AG08395 (cell line): ENCODE measurements around the gene MRPL37.
A peak's percentile ranks its signal among the peaks of the same experiment; 100 is the strongest.

ENCODE experiments used
- DNase-seq: peaks from one replicate; pipeline ENCODE4 v3.0.0; 2012; ENCODE audit warnings: mixed read lengths, low spot score

Gene MRPL37

DNA sequence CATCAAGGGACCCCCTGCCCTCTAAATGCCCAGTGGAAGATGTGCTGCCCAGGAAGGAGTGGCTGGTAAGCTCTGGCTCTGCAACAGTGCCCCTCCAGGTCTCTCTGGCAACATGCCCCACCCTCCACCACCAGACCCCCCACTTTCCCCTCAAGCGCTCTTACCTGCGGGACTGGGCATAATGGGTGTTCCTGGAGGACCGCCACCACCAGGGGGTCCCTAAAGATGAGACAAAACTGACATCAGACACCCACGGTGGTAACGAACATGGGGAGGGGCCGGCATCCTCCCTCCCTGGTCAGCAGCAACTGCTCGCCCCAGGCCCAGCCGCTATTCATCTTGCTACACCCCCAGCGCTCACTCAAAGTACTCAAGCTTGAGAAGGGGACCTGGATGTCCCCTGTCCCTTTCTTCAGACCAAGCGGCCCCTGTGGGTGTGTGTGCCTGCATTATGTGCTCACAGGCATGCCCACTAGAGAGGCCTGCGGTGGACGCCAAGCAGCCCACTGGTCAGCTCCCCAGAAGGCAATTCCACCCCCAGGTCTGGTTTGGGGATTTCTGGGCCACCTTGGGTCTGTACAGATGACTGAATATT is 40.9 kb downstream of the MRPL37 start:
- no peak for DNase-seq

DNA sequence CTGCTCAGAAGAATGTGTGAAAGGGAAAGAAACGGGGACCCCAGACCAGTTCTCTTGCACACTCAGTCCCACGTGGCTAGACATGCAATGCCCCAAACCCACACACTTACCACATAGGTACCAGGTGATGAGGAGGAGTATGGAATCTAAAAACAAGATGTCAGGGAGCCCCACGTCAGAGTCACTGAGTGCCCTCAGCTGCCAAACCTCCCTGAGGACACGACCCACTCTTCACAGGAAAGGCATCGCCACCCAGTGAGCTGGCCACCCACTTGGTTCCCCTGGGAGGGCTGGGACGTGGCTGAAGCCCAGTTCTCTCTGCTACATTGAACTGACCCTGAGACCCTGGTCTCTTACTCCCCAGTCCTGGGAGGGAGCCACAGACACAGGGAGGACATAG is 41.4 kb downstream of the MRPL37 start:
- no peak for DNase-seq

DNA sequence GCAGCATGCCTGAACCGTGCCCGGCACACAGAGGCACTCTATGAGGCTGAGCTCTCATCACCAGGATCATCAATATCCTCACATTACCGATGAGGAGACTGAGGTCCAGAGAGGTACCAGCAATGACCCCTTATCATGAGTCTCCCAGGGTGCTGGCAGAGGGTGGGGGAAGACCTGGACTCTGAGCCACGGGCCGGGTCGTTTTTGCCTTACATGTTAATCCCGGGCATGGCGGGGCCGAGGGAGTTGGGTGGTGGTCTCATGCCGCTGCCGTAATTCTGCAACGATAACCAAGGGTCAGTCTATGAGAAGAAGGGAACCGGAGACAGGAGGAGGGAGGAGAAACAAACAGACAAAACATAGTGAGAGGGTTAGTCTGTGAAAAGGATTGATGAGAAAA is 43.1 kb downstream of the MRPL37 start:
- no peak for DNase-seq

DNA sequence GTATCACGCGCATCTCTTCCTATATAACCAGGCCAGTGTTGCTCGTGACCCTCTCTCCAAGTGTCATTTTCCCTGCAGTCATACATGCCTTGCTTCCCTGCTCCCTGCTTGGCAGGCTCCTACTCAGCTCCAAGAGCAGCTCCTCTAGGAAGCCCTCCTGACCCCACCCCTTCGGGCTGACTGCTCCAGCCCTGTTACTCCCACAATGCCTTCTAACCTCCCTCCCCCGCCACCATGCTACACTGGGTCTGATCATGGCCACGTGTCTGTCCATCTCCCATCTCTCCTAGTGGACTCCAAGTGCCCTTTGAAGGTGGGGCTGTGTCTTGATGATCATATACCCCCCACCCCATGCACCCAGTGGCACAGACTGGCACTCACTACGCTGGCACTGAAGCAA is 44.7 kb downstream of the MRPL37 start:
- DNase-seq: no peak

DNA sequence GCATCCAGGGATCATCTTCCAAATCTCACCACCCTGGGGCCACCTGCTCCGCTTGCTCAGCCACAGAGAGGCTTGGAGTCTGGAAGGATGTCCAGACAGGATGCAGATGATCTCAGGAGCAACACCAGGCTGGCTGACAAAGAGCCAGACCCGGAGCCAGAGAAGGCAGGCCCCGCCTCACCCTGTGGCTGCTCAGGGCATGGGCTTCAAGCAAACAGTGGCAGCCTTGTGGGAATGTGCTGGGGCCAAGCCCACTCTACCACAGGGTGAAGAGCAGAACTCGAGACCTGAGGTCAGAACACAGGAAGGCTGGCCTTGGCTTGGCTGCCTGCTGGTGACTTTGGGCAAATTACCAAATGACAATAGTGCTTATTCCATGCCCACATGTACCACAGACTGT is 45.5 kb downstream of the MRPL37 start:
- DNase-seq: peak; percentile 15

DNA sequence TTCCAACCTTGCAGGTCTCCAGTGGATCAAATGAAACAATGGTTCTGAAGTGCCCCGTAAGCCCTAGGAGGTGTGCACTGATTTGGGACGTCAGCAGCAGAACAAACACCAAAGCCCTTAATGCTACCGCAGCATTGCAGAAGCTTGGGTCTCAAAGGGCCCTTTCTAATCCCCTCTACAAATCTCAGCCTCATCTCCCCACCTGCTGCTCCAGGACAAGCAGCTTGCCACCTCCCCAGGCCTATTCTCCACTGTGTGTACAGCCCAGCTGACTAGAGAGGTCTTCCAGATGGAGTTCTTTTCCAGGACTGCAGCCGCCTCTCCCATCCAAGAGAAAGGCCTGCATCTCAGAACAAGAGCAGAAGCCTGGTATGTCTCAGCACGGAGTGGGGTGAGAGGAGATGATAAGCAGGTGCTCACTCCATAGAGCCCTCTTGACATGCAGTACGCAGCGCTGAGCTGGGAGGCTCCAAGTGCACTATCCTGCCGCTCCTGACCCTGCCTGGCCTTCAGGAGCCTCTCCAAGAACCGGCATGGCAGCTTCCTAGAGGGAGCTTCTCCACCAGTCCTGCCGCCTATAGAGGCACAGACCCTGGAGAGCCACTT is 46.3 kb downstream of the MRPL37 start:
- no peak for DNase-seq

DNA sequence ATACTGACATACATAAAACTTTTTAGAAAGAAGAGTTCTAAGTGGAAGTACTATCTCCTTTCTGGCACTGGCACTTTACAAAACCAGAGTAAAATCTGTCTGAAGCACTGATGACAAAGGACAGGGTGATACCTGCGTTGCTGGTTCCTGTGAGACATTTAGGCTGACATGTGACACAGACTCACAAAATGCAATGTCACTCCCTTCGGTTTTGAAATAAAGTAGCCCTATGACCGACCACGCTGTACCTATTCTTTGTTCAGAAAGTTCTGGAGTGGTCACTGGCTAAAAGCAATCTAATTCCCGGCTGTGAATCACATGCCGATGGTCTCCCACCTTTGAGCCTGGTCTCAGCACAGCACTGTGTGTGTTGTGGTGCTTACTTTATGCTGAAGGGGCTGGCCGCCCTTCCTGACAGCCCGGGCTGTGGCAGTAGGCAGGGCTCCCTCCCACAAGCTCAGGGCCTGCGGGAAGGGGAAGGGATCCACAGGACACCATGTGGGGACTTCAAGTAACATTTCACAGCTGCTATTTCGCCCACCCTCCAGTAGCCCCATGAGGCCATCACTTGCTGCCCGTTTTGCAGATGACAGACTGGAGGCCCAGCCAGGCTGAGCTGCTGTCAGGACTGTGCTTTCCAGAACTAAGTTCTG is 48.0 kb downstream of the MRPL37 start:
- no peak for DNase-seq

DNA sequence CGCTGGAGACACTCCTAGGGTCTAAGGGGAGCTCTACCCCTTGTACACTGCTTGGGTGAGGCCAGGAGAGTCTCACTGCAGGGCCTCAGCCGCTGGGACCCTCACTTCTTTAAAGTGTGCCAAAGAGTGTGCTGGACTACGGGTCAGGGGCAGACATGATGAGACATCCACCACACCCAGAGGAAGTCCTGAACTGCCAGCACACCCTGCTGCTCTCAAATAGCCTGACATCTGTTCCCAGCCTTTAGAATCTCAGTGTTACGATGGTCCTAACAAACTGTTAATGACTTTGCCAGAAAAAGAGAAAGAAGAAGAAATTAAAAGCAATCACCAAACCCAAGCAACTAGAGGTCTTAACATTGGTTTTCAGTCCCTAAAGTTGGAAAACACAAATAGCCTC is 49.0 kb downstream of the MRPL37 start:
- DNase-seq: peak; percentile 32

DNA sequence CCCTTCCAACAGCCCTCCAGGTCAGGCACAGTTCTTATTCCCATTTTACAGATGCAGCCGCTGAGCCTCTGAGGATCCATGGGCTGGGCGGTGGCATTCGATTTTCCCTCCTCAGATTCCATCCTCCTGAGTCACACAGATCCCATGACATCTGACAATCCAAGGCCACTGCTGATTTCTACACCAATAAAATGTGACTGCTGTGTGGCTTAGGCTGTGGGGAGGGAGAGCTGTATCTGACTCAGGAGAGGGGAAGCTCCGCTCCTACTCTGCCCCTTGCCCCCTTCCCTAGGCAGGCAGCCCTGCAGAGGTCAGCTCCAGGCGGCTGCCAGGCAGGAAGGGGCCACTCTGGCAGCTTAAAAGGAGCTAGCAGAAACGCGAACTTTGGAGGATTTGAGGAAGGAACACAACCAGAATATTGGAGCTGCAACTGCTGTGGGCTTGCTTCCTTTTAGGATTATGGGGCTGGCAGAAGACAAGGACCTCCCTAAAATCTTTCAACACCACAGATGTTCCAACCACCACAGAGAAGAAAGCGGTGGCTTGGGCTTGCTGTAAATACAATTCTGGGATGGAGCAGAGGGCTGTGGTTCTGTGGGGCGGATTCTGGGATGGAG is 50.0 kb downstream of the MRPL37 start:
- peak; percentile 91 for DNase-seq

DNA sequence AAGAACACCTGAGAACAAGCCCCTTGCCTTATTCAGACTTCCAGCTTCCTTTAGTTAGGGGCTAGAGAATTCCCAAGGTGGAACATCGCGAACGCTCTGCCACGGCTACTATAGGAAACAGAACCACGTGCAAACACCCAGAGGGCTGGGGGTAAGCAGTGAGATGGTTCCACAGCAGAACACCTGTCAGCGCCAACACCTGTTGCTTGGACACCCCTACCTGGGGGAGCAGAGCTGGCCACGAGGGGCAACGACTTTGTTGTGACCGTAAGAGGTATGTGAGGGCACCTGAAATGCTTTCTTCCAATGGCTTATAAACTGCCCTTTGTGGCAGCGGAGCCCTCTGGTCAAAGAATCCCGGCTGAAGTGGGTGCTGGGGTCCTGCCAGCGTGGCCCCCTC is 50.7 kb downstream of the MRPL37 start:
- no peak for DNase-seq

DNA sequence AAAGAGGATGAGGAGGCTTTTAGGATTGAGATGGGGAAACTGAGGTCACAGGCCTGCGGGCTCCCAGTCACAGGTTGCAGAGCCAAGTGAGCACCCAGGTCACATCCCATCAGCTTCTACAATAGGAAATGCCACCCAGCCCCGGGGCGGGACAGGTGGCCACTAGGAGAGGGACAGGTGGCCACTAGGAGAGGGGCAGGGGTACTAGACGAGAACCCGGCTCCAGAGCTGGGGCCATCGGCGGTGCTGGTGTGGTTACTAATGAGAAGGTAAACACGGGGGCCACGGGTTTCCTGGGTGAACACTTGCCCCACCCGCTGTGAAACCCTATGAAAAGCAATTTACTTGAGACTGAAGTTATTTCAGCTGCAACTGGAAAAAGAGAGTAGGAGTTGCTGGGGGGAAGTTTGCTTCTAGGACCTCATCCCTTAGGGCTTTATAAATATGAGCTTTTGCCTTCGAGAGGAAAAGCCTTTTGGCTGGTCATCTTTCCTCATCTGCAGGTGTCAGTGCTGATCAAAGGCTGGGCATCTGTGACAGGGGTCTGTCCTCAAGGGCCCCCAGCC is 52.5 kb downstream of the MRPL37 start:
- no peak for DNase-seq

DNA sequence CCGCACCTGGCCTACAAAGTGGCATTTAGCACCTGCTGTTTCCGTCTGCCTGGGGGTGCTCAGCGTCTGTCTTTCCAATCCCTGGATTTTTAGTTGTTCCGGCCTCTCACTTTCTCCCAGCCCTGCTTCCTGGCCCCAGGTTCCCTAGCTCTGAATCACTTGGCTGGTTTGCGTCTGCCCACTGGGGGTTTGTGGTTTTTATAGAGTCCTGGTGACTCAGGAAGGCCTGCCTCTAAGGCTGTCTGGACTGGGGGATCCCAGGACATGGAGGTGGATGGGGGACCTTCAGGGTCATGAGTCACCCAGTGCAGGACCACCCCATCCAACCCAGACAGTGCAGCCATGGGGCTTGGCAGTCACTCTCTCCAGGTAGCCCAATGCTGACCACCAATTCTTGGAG is 53.5 kb downstream of the MRPL37 start:
- peak; percentile 98 for DNase-seq

DNA sequence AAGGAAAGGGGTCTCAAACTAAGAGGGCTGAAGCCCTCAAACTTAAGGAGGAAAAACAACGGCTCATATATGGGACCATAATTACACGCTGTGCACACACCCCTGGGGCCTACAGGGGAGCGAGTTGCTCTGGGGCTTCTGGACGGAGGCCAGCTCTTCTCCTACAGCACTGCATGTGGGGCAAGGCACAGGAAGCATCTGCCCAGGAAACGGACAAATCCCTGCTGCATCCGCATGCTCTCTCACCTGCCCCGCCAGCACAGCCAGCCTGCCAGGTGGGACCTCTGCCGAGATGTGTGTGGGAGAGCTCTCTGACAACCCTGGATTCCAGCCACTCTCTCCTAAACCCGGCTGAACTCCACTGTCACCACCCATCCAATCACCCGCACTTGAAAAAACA is 54.1 kb downstream of the MRPL37 start:
- DNase-seq: no peak

DNA sequence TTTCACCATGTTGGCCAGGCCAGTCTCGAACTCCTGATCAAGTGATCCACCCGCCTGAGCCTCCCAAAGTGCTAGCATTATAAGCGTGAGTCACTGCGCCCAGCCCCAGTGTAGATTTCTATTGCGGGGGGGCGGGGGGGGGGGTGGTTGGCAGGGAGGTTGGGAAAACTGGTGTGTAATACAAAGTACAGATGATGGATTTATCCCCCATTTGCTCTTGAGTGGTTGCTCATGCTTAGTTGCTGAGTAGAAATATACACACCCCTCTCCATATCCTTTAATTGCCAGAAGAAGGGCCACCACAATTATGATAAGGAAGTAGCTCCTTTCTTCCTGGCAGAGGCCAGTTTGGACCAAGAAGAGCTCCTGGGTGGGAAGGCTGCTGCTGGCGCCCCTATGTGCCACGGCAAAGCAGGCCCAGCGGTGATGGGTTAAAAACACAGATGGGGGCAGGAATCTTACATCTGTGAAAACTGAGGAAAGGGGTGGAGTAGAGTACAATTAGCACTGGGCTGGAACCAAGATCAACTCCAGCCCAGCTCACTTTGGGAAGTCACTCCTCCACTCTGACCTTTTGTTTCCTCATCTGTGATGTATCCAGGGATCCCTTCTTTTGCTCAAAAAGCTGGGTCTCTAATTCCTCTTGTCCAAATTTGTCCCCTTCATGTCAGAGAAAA is 55.2 kb downstream of the MRPL37 start:
- DNase-seq: peak; percentile 42

DNA sequence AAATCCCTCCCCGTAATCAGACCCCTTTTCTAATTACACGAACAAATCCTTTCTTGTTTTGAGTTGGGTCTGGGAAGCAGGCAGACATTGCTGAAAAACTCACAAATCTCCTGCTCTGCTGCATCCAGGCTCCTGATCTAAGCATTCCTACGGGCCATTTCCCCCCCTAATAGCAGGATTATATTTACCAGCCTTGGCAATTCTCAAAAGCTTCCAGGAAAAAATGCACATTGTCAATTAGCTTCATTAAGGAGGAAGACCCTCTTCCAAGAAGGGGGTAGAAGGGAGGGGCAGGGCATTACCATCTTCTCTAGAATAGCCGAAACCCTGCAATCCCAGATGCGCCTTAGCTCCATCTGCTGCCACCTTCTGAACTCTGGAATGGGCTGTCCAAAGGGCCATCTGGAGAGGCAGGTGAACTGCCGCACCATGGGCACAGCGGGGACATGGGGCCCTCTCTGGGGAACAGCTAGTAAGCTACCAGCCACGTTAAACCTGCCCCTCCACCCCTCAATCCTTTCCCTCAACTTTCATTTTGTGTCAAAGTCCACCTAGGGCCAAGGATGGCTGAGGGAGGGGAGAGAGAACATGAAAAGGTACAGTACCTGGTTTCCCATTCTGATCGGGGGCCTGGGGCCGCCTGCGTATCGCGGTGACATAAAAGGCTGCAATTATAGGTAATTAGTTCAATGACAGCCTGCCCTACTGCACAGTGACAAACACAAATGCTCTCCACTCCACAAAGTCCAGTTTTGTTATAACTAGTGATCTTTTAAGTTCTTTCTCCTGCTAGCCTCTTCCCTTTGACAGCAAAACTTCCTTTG is 56.8 kb downstream of the MRPL37 start:
- DNase-seq: no peak

DNA sequence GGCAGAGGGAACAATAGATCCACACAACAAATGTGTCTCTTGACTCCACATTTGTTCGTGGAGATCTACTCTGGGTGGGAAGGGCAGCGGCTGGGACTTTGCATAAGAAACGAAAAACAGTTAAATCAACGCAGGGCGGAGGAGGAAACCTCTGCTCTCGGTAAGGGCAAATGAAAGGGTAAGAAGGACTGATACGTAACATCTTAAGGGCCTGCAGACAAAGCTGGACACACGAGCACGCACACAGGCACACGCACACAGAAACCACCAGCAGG is 57.3 kb downstream of the MRPL37 start:
- DNase-seq: no peak

DNA sequence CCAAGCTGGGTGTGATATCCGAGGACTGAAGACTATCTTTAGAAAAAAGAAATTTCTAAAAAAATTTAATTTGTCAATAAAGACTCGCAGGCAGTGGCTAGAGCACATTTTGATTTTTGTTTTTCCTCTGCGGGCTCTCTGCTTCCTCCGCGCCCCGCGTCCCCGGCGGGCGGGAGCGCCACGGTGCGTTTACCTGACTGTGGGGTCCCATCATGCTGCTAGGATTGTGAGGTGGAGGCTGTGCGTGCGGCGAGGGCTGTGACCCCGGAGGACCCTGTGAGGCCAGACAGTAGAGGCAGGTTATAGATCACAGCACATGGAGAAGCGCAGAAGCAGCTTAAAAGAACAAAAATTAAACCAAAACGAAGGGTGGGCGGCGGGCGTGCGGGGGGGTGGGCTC is 57.9 kb downstream of the MRPL37 start:
- no peak for DNase-seq

DNA sequence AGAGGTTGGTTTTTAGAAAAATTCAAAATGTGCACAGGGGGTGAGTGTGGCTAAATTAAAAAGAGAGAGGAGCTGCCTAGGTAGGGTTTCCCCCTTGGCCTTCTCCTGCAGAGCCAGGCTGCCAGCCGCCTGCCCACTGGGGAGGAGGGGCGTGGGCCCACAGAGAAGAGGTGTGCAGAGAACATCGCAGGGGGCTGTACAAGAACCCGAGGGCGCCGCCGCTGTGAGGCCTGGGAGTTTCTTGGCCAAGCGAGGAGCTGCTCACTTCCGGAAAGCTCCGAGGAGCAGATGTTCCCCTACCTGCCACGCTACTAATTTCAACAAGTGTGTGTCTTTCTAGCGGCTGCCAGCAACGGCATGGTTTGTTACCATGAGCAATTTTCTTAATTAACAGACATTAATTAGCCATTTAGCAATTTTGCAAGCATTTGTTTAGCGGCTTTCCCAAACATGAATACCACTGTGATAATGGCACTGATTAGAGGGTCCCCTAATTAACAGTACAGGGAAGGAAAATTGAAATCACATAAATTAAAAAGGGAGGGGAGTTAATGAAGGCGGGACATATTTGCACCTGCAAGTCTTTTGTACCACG is 59.7 kb downstream of the MRPL37 start:
- no peak for DNase-seq

DNA sequence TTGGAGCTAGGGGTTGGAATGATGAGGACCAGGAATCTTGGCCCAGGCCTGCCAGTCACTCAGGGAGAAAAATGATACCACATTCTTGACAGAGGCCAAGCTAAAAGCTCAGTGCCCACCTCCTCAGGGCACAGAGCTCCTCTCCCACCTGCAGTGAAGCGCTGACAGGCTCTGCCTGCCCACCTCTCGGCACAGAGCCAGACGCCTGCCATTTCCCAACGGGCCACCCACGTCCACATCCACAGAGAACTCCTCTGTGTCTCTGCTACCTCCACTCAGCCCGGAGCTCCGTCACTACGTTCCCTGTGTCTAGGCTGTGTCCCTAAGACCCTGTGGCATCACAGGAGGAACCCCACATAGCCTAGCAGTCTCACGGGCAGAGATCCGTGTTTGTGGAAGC is 60.8 kb downstream of the MRPL37 start:
- no peak for DNase-seq

DNA sequence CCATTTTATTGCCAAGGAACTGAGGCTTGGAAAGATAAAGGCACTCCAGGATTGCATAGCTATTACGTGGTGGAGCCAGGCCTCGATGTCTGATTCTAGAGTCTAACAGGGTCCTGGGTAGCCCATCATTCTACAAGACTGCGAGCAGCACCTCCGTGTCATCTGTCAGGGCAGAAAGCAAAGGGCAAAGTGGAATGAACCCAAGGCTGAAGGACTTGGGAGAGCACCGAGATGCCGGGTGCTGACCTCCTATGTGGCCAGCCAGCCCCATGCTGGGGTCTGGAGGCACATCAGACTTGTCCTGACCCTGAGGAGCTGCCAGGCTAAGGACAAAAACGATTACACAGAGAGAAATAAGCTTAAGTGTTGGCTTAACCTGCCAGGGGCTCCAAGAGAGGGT is 62.3 kb downstream of the MRPL37 start:
- DNase-seq: no peak

DNA sequence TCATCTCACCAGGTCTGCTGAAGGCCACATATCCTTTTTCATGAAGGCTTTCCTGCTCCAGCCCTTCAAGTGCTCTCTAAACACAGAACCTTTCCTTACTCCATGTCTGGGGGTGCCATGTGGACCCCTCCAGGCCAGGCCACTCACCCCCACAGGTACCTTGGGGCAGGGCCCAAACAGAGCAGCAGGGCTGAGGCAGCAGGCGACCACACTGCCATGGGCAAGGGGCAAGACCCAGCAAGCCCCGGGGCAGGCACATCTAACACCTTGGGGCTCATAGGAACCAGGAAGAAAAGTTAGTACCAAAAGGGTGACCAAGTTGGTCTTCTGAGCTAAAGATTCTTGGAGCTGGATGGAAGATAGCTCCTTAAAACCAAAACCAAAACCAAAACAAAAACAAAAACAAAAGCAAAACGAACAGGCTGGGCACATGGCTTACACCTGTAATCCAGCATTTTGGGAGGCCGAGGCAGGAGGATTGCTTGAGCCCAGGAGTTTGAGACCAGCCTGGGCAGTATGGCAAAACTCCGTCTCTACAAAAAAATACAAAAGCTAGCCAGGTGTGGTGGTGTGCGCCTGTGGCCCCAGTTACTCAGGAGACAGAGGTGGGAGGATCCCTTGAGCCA is 63.7 kb downstream of the MRPL37 start:
- DNase-seq: no peak
